Right renal pelvis (tissue), 4 donors: Measurements from ENCODE around the gene CYSRT1. TPM values are rescaled to one million over a fixed set of nuclear protein-coding genes. Genes with fewer than 3 reads are reported as not detected.
"Not testable (repeated sequence)": the region's sequence is repeated elsewhere in the genome, so short reads cannot be mapped to it uniquely, and the experiment has no call there.

Experiments used
- DNase-seq, 4 donors: peaks; one replicate each; pipeline ENCODE4 v3.0.0-alpha.2; 2013; ENCODE audit warnings: low read depth in 4 of 4, low spot score in 3 of 4, missing footprints in 1 of 4
- polyA plus RNA-seq, 4 donors: library from polyadenylated mRNA; unstranded; fragments of 120-200 nt; gene quantifications; one replicate each; pipeline ENCODE4 v1.2.1, GENCODE V29; 2013; ENCODE audit not compliant: insufficient read length in 4 of 4

The CYSRT1 gene
- polyA plus RNA-seq, 4 donors, result 4.9 to 14.2 (median 10.8) TPM

DNA sequence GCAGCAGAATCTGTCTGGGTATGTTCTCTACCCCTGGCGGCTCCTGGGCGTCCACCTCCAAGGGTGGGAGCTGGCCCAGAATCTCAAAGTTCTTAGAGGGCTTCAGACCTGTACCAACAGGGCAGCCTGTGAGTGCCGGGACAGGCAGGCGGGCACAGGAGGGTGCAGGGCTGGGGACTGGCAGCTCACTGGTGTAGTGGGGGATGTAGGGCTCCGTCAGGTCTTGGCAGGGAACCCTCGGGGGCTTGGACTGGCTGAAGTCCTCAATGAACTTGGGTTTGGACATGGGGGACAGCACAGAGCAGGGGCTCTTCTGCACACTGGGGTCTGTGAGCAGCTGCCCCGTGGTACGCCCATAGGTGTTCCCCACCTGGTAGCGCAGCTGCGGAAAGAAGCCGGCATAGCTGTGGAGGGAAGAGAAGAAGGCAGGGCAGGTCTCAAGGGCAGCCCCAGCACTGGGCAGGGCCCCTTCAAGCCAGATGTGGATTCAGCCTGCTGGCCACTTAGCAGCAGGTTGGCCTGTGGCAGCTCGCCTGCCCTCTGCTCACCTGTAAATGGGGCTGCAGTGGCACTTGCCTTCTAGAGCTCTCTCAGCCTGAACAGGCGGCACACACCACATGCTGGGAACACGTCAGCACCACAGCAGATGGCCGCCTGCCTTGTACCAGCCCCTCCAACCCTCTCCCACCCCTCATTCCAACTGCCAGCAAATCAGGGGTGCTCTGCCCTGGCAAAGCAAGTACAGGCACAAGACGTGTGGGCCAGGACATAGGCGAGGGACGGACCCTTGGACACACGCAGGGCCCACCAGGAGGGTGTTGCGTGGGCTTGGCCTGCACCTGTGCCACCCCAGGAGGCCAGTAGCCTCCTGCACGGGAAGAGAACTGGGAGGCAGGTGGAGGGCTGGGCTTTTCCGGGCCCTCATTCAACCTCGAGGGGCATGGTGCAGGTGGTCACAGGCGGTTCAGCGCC is 20.8 kb downstream of the CYSRT1 start:
- no peak for DNase-seq

DNA sequence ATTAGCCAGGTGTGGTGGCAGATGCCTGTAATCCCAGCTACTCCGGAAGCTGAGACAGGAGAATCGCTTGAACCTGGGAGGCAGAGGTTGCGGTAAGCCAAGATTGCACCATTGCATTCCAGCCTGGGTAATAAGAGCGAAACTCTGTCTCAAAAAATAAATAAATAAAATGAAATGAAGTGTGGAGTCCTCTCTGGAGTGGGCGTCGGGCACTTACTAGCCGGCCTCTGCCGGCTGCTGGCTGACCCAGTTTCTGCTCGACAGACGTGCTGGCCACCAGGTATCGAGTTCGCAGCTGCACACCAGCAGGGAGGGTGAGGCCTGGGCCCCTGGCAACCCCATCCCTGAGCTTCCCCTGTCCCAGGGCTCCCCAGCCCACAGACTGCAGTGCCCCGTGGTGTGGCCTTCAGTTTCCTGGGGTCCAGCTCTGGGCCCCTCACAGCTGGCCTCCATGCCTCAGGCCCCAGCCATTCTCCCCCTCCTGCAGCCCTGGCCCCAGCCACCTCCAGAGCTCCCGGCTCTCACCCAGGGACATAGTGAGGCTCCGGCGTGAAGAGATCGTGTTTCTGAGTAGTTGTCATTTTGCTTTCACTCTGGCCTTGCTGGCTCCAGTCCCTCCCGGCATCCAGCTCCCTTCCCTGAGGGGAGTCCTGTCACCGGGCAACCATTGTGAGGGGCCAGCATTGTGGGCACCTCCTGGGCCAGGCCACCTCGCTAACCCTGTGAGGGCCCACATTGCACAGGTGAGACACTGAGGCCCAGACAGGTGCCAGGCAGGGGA is 22.4 kb downstream of the CYSRT1 start:
- DNase-seq, result no peak

DNA sequence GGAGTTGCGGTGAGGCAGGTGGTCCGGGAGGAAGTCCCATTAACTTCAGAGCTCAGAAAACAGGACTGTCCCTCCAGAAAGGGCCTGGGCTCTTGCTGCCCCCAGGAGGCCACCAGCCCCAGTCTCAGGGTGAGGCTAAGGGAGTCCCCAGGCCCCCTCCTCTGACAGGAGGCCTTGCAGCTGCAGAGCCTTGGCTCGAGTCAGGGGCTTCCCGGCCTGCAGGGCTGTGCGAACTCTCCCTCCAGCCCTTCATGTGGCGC is 22.9 kb downstream of the CYSRT1 start:
- DNase-seq, result no peak

DNA sequence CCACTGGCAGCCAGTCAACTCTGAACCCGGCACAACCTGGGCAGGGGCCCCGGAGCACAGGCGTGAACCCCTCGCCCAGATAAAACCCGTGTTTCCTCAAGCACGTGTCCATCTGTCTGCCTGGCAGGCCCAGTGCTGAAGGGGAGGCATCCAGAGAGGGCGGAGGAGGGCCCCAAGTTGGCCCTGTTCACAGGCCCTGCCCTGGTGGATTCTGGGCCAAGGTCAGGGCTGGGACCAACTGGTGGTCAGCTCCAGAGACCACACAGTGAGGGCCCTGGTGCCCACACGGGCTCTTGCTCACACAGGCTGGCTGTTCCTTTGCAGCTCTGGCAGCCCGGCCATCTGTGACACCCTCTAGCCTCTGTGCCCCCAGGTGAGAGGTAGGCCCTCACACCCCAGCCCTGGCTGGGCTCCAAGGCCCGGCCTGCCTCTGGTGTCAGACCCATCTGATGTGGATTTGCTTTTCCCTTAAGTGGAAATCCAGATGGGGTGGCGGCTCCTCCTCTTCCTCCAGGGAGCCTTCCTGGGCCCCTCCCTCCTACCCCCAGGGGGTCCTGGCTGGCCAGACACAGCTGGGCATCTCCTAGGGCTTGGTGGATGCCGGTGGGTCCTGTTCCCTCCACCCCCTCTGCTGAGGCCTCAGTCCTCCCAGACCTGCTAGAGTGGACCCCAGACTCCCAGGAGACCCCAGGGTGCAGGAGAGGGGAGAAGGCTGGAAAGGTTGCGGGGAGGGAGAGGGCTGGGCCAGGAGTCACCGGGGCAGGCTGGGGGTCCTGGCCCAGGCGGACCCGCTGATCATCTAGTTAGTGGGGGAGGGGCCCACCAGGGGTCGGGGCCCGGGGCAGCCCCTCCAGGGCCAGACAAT is 25.6 kb downstream of the CYSRT1 start:
- DNase-seq, result no peak

DNA sequence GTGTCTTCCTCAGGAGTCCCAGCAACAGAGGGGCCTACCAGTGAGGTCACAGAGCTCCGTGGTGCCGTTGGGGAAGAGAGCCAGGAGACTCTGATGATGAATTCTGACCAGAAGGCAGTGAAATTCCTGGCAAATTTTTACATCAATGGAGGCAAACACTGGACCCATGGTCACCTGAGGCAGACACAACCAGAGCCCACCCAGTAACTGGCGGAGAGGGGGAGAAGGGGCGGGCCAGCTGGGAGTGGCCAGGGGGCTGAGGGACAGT is 26.2 kb downstream of the CYSRT1 start, which contains the start of gene STPG3:
Gene STPG3 (plus strand): TSS at position 93 of the 268 bp plus-strand sequence. CDS start 1 bp downstream, at position 94.
- no peak for DNase-seq

DNA sequence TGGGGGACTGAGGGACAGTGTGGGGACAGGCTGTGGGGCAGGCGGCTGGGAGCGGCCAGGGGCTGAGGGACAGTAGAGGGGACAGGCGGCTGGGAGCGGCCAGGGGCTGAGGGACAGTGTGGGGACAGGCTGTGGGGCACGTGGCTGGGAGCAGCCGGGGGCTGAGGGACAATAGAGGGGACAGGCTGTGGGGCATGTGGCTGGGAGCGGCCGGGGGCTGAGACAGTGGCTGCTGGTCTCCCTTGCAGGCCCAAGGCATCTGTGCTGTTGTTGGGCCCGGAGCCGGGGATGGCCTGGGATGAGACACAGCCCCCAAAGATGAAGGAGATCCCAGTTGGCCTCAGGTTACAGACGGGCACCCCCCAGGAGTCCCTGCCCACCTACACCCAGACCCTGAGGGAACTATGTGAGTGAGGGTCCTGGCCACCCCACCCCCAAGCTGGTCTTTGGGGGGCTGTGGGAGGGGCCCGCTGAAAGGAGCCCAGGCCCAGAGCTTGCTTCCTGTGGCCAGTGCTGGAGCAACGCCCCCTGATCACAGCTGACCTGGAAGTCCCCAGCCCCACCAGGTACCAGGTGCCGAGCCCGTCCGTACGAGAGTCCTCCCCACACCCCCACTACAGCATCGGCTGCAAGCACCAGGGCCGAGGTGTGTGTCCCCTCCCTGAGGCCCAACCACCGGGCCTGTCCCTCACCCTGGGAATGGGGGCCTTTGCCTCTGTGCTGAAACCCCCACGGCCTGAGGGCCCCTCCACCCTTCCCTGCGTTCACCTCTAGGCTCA is 26.7 kb downstream of the CYSRT1 start:
- DNase-seq, result no peak

DNA sequence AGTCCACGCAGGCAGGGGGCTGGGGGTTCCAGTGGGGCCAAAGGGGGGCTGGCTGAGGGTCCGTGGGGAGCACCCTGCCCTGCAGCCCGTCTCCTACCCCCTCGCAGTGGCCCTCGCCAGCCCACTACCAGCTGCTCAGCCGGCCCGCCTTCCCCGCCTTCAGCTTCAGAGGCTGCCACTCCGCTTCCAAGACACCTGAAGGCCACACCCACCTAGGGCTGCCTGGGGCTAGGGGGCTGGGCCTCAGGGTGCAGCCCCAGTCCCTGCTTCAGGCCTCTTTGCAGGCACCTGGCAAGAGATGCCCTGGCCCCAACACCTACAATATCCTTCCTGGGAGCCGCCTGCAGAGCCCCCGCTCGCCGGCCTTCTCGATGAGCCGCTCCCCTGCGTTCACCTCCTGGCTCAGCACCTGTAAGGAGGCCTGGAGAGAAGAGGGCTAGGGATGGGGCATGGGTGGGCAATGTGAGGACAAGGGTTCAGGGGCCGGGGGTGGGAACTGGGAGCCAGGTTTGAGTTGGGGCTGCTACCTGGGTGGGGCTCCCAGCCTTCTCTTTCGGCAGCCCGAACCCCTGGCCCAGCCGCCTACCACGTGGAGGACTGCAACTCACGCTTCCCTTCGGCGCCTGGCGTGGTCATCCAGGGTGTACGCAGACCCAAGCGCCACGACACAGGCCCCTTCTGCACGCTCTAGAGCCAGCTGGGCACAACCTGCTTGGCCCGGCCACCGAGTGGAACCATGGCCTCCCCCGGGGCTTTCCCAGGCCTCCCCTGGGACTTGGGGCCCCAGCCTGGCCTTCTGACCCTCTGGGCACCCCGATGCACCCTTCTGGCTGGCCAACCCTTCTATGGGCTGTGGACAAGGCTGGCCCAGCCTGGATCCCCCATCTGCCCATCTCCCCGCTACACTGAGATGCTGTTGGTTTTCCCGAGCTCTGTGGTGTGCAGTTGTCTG is 27.9 kb downstream of the CYSRT1 start:
- no peak for DNase-seq

DNA sequence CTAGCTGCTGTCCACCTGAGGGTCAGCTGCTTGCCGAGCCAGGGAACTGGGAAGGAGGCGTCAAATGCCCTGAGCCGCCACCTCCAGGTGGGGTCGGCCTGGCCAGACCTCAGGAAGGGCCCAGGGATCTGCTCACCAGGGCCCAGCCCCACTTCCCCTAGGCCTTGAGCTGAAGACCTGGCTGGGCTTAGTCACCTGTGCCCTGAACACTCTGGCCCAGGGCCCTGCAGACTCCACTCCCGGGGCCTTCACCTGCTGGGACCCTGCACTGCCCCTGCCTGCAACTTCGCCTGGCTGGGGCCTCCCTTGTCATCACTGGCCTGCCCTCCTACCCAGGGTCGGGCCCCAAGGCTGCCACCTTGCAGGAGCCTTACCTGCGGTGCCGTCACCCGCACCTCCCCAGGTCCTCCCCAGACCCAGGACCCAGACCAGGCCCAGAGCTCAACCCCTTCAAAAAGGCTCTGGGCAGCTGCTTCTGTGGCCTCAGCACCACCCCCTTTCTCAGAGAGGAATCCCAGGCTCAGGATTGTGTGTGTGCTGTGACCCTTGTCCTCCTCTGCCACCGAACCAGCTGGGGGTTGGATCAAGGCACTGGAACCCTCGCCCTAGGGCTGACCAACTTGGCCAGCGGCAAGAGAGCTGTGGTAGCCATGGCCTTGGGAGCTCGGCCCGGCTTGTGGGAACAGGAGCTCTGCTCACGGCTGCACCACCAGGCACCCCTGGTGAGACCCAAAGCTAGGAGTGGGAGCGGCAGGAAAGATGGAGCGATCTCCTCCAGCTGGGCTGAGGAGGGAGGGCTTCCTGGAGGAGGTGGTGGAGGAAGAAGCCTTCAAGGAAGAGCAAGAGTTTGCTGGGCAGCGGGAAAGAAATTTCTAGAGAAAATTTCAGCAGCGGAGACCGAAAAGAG is 29.0 kb downstream of the CYSRT1 start:
- DNase-seq, result no peak

DNA sequence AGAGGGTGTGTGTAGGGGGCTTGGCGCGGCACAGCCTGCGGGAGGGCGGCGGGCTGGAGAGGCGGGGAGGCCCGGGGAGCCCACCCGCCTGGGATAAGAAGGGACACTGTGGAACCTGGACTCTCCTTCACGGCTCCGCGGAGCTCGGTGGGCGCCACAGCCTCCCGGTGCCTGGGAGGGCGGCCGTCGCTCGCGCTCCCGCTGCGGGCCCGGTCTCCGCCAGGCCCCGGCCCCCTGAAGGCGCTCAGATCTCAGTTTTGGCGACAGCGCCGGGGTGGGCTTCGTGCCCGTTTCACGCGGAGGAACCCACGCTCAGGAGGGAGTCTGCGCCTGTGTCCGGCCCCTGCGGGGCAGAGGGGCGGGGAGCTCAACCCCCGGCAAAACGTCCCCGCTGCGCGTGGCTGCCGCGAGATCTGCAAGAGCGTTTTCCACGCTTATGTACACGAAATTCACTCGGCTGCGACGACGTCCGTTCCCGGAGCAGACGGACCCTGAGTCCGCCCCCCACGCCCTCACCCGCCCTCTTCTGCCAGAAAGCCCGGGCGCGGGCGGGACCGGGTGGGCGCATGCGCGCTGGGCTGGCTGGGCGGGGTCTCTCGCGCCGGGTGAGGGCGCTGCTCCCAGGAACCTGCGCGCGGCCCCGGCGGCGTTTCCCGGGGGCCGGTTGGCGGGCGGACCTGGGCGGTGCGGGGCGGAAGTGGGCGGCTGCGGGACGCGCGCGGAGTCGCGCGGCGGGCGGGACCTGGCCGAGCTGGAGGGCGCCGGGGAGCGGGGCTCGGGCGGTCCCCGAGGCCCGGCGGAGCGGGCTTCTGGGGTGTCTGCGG is 29.9 kb downstream of the CYSRT1 start, which contains the start of gene NELFB:
Gene NELFB (plus strand): TSS at position 704 of the 824 bp plus-strand sequence.
- peak; percentile 80 to 86 (median 84) for DNase-seq

DNA sequence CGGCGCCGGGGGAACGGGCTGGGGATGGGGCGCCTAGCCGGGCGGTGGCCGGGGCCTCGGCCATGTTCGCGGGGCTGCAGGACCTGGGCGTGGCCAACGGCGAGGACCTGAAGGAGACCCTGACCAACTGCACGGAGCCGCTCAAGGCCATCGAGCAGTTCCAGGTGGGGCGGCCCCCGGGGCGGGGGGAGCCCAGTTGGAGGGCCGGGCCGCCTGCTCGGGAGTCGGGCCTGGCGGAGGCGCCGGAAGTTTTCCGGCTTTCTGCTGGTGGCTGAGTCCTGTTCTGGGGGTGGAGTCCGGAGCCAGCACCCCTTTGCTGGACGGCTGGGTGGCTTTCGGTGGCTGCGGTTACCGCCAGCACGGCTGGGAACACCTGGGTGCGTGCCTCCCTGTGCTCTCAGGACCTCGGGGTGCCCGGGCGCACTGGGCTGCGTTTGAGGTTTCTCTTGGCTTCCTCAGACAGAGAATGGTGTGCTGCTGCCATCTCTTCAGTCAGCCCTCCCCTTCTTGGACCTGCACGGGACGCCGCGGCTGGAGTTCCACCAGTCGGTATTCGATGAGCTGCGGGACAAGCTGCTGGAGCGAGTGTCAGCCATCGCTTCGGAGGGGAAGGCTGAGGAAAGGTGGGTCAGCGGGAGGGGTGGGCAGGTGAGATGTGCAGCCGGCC is 30.6 kb downstream of the CYSRT1 start:
- DNase-seq, result no peak

DNA sequence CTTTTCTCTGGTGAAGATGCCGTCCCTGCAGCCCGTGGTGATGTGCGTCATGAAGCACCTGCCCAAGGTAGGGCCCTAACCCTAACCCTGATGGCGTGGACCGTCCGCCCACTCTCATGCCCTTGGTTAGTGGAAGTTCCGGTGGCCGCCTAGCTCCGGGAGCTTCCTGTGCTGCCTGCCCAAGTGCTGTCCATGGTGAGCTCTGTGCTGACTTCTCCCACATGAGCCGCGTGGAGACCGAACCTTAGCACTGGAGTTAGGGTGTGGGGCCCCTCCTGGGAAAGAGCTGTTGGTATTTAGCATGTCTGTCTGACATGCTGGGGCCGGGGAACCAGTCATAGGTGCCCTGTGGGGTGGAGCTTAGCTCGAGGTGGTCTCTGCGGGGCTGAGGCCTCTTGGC is 31.4 kb downstream of the CYSRT1 start:
- DNase-seq, result no peak

DNA sequence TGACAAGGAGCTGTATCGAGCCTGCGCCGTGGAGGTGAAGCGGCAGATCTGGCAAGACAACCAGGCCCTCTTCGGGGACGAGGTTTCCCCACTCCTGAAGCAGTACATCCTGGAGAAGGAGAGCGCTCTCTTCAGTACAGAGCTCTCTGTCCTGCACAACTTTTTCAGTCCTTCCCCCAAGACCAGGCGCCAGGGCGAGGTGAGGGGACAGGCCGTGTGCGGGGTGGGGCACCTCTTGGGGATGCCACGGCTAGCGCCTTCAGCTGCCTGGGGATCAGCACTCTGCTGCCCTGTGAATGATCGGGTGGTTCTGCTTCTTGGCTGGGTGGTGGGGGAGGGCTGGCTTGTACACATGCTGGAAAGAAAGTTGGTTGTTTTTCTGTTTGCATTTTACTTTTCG is 31.9 kb downstream of the CYSRT1 start:
- DNase-seq, result no peak

DNA sequence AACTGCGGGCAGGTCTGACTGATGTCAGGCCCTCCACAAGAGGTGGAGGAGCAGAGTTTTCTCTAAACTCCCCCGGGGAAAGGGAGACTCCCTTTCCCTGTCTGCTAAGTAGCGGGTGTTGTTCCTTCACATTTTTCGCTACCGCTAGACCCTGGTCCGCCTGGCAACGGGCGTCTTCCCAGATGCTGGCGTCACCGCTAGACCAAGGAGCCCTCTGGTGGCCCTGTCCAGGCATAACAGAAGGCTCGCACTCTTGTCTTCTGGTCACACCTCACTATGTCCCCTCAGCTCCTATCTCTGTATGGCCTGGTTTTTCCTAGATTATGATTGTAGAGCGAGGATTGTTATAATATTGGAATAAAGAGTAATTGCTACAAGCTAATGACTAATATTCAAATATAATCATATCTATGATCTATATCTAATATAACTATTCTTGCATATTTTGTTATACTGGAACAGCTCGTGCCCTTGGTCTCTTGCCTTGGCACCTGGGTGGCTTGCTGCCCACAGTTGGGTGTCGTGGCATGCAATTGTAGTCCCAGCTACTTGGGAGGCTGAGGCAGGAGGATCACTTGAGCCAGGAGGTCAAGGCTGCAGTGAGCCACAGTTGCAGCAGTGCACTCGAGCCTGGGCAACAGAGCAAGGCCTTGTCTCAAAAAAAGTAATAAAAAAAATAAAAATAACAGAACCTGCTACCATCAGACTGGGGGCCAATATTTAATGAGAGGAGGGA is 37.4 kb downstream of the CYSRT1 start:
- not testable (repeated sequence) for DNase-seq

DNA sequence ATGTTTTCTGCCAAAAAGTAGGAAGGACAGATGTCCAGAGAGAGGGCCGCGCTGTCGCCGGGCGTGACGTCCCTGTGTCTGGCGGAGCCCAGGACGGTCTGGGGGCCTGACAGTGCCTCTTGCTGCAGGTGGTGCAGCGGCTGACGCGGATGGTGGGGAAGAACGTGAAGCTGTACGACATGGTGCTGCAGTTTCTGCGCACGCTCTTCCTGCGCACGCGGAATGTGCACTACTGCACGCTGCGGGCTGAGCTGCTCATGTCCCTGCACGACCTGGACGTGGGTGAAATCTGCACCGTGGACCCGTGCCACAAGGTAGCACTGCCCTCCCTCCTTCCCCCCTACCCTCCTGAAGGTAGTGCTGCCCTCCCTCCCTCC is 37.9 kb downstream of the CYSRT1 start:
- DNase-seq, result no peak

DNA sequence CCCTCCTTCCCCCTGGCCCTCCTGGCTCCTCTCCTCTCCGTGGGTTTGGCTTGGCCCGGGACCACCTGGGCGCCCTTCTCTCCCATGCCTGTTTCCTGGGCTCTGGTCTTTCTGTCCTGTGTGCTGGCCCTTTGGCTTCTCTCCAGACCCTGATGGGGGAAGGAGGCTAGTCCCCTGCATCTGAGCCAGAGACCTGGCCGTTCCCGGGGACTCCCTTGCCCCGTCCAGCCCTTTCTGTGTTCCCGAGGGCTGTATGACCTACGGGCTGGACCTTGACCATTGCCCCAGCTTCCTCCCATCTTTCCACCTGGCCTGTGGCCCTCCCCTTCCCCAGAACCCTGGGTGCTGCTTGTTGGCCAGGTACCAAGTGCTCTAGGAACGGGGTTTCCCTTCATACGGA is 38.5 kb downstream of the CYSRT1 start:
- DNase-seq, result no peak

DNA sequence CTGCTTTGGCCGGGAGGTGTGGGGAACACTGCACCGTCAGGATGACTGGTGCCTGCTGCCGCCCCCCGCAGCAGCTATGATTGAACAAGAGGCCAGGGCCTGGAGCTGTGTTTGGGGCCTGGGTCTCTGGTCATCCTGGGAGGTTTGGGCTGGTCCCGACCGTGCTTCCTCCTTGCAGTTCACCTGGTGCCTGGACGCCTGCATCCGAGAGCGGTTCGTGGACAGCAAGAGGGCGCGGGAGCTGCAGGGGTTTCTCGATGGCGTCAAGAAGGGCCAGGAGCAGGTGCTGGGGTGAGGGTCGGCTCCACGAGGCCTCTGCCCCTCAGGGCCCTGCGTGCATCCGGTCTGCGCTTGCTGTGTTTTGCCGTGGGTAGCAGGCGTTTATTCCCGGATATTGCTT is 39.1 kb downstream of the CYSRT1 start:
- no peak for DNase-seq
